HG02798 (cell line): ENCODE data around the gene ATP10A.
"Not testable (repeated sequence)": the region's sequence is repeated elsewhere in the genome, so short reads cannot be mapped to it uniquely, and the experiment has no call there.

Experiments used
- ATAC-seq: cut with Tn5 transposase; IDR thresholded peaks from one replicate; pipeline ENCODE4 v1.9.1; 2021; ENCODE audit warnings: mild to moderate bottlenecking; ENCODE audit not compliant: unreplicated experiment, poor library complexity

ATP10A gene

DNA sequence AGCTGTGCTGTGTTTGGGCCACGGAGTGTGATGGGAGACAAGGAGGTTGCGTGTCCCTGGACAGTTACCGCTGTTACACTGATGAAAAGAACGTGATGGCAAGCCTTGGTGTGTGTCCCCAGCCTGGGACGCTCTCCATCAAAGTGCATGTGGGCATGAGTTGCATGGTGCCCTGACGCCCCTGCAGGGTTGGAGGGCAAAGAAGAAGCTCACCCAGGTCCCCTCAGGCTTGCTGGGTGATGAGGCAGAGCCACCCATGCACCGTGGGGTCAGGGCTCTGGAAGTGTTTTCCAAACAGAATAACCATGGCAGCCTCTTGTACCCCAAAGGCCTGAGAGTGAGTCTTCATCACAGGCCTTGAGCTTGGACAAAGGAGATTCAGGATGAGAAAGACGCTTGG lies 189.2 kb downstream of the ATP10A start:
- ATAC-seq = no peak

GRCh38 chr15:25673351-25673750 lies 189.8 kb downstream of the ATP10A start:
- no peak for ATAC-seq

GRCh38 chr15:25671132-25671531 lies 192.0 kb downstream of the ATP10A start:
- no peak for ATAC-seq

DNA sequence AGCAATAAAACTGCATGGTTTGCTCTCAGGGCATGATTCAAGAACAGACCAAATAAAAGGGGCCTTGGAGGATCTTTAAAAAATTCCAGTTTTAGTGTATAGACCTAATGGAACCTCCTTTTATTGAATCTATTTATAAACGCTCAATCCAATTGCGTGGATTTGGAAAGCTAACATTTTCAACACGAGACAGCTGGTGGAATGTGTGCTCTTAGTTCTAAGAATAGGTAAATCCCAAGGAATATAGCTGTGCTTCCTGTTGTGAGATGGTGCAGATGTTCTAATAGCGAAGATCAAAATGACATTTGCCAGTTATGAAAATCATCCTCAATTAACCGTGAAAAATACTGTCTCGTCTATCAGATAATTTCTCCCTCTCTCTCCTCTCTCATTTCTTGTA lies 192.5 kb downstream of the ATP10A start:
- ATAC-seq = no peak

- ATAC-seq = no peak
Observed at GRCh38 chr15:25670025-25670554, 193.0 kb downstream of the ATP10A start.

DNA sequence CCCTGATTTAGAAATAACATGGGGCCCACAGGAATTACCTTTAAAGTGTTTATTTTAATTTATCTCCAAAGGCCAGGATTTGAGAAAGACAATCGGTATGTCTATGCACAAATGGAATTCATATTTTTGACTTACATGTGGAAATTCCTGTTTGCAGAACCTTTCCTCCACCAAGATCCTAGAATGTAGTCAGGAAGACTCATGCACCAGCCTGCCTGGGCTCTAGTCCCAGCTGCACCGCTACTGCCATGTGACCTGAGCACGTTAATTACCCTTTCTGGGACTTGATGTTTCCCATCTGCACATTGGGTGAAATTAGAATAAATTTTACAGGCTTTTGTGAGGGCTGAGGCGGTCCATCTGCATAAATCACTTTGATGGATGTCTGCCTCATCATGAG lies 194.2 kb downstream of the ATP10A start:
- no peak for ATAC-seq

- no peak for ATAC-seq
Observed at GRCh38 chr15:25668236-25668795, 194.8 kb downstream of the ATP10A start.

DNA sequence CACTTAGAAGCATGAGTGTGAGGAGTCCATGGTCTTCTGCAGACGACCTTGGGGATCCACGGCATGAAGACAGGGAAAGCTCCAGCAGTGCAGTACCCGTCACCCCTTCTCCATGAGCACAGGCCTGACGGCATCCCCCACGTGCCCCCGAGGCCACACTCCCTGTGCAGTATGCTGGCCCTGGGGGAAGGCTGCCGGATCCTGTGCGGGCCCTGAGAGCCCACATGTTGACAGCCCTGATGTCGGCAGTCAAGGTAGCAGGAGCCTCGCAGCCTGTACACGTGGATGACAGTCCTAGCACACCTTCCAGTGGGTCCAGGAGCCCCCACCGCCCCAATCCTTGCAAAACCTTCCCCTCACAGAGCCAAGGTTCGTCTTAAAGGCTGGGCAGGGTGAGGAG lies 195.3 kb downstream of the ATP10A start:
- no peak for ATAC-seq

GRCh38 chr15:25665913-25666312 lies 197.2 kb downstream of the ATP10A start:
- ATAC-seq = no peak

DNA sequence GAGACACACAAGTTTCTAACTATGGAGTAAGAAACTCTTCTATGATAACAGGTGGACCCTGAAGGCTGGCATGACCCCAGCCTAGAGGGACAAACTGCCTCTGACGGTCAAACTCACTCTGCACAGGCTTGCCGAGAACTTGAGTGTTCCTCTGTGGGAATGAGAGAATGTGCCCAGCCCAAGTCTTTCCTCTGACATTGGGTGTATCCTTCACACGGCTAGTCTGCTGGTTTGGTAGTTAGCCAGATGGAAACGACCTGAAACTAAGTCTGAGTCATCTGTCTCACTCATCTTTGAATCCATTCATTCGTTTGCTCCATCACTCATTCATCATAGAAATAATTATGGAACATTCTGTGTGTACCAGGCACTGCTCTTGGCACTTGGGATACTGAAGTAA lies 198.4 kb downstream of the ATP10A start:
- ATAC-seq = no peak

DNA sequence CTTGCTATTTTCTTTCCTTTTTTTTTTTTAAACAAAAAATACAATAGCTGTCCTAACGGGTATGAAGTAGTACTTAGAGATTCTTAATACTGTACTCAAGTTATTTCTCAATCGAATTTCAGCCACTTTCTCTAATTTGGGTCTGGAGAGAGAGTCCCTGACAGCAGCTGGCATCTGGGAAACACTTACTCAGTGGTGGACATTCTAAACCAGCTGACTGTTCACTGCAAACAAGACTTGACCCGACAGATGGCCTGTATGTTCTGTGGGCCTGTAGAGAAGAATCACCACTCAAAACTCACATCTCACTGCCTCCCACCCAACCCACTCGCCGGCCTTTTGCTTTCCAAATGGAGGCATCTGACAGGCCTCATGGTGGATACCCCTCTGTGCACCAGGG lies 199.6 kb downstream of the ATP10A start:
- ATAC-seq = no peak

GRCh38 chr15:25661898-25662297 lies 201.2 kb downstream of the ATP10A start:
- no peak for ATAC-seq

GRCh38 chr15:25659251-25659650 lies 203.9 kb downstream of the ATP10A start:
- ATAC-seq = no peak

DNA sequence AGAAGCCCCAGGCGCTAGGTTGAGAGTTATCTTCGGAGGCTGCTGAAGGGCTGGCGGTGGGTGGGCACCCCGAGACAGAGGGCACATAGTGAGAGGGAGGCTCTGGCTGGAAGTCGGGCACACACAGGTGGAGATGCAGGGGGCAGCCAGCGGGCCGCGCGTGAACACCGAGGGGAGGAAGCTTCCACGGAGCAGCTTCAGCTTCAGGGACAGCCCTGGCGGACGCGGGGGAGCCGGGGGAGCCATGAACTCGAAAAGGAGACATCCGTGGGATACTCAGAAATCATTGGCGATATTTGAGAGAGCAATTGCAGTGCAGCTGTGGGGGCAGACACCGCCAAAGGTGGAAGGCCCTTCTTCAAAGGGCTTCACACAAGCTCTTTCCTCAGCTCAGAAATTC lies 204.6 kb downstream of the ATP10A start:
- no peak for ATAC-seq

DNA sequence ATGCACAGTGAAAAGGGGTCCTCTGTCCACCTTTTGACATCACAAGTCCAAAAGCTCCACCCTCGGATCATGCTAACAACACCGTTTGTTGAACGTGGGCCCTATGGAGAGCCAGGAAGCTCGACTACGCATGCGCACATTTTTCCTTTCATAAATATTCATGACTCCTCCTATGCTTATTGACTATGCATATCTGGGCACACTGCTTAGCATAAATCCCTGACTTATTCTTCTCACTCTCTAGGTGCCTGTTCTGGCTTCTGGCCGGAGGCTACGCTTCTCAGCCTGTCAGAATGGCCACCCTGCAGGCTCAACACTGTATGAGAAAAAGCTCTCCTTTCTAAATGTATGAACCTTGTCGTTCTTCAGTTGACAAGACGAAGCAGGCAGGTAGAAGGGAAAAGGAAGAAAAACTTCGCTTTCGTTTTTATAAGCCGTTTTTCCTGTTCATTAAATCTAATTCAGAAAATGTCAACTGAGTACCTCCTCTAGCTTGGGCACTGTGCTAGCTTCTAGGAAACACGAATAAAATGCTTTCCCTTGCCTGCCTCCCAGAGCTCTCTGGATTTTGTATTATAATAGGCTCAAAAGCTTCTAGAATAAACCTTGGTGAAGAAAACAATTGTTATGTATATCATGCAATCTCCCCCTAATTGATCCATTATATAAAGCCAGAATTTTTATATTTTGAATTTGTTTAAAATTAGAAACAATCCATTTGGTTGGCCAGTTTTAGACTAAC lies 207.7 kb downstream of the ATP10A start:
- no peak for ATAC-seq

DNA sequence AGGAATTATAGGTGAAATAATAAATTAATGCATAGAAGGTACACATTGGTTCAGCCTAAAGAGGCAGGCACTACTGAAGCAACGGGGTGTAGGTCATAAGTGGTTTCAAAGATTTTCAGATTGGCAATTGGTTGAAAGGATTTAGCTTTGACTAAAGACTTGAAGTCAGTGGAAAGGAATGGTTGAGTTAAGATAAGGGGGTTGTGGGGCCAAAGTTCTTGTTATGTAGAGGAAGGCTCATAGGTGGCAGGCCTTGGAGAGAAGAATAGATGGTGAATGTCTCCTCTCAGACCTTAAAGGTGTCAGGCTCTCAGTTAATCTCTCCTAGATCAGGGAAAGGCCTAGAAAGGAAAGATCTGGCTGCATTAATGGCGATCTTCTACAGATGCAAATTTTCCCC lies 209.8 kb downstream of the ATP10A start:
- ATAC-seq = no peak

DNA sequence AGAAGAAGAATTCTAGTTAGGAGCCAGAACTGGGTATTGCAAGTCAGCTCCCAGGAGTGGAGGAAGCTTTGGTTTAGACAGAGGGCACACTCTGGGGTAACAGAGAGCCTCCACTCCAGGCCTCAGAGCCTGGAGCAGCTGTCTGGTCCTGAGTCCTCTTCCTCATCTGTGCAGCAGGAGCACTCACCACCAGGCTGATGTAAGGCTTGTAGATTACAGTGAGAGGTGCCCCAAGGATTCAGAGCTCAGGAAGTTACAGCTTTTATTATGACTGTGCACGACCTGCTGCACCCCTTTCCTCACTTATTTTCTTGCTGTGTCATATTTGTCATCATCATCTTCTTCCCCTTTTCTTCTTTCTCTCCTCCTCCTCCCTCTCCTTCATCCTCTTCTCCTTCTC lies 210.4 kb downstream of the ATP10A start:
- ATAC-seq = no peak

- no peak for ATAC-seq
Observed at GRCh38 chr15:25649390-25649789, 213.7 kb downstream of the ATP10A start.

GRCh38 chr15:25643120-25643519 lies 220.0 kb downstream of the ATP10A start:
- ATAC-seq = no peak

DNA sequence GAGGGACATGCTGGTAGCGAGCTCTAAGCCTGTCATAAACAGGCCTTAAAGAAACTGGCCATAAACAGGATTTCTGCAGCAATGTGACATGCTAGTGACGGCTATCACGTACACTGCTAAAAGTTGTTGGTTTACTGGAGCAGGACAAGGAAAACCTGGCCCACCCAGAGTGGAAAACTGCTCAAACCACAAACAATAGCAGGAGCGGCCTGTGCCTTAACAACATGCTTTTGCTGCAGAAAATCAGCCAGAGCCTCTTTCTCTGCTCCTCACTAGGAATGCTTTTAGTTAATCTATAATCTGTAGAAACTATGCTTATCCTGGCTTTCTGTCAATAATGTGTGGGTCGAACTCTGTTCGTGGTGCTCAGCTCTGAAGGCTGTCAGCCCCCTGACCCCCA lies 221.4 kb downstream of the ATP10A start:
- ATAC-seq = no peak

DNA sequence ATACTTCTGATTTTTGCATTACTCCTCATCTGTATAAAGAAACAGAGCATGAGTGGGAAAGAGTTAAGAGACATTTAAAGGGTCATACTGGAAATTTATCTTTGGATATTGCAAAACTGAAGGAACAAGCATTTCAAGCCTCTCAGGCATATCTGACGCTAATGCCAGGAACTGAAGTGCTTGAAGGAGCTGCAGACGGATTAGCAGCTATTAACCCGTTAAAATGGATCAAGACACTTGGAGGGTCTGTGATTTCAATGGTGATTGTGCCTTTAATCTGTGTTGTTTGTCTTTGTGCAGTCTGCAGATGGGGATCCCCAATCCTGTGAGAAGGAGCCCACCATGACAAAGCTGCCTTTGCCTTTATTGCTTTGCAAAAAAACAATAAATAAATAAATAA lies 221.8 kb downstream of the ATP10A start:
- no peak for ATAC-seq

- ATAC-seq = not testable (repeated sequence)
Observed at GRCh38 chr15:25640959-25641358, 222.2 kb downstream of the ATP10A start.
